Transverse colon (tissue), 4 donors: Measurements from ENCODE around the gene SULT4A1. TPM values are rescaled to one million over a fixed set of nuclear protein-coding genes. Genes with fewer than 3 reads are reported as not detected.

Experiments
- DNase-seq: peaks from one replicate; pipeline ENCODE4 v3.0.0-alpha.2; 2019
- H3K27ac ChIP-seq, 4 donors: fragments of 200-600 bp; sonication (generic); 2 replicates each; pipeline ENCODE4 v1.5.1; 2016 to 2018; ENCODE audit warnings: inconsistent platforms in 4 of 4
- H3K27me3 ChIP-seq: fragments of 200-600 bp; sonication (generic); 2 replicates; pipeline ENCODE4 v1.5.1; 2017; ENCODE audit warnings: inconsistent platforms
- H3K36me3 ChIP-seq, 4 donors: fragments of 200-600 bp; sonication (generic); 2 replicates each; pipeline ENCODE4 v1.5.1; 2017 to 2019; ENCODE audit warnings: inconsistent platforms in 4 of 4
- H3K4me1 ChIP-seq, 4 donors: fragments of 200-600 bp; sonication (generic); 2 replicates each; pipeline ENCODE4 v1.5.1; 2017 to 2020; ENCODE audit warnings: inconsistent platforms in 4 of 4
- H3K4me3 ChIP-seq, 4 donors: fragments of 200-600 bp; sonication (generic); 1 replicate in 1 of 4; 2 replicates in 3 of 4; pipeline versions ENCODE4 v1.5.1 to v1.6.1; 2017 to 2019; ENCODE audit warnings: inconsistent platforms in 4 of 4
- H3K9me3 ChIP-seq, 2 donors: fragments of 200-600 bp; sonication (generic); 2 replicates each; pipeline ENCODE4 v1.5.1; 2017 to 2019; ENCODE audit warnings: inconsistent platforms in 2 of 2
- EP300 ChIP-seq: sonication (generic); formaldehyde crosslinking; IDR thresholded peaks from one replicate; pipeline ENCODE4 v1.6.1; 2017; ENCODE audit warnings: antibody characterized with exemption, low read depth
- POLR2A ChIP-seq: fragments of 450-650 bp; IDR thresholded peaks from one replicate; pipeline ENCODE4 v1.6.1; 2016; ENCODE audit warnings: antibody characterized with exemption, mild to moderate bottlenecking, moderate library complexity
- POLR2AphosphoS5 ChIP-seq, 3 donors: sonication (generic); formaldehyde crosslinking; IDR thresholded peaks; one replicate each; pipeline ENCODE4 v1.6.1; 2016; ENCODE audit warnings: antibody characterized with exemption in 3 of 3
- WGBS, 2 donors: methylation state at CpG; one replicate each; pipeline ENCODE4 v1.1.5; 2018; ENCODE audit warnings: low coverage in 1 of 2; 5-methylcytosine and 5-hydroxymethylcytosine counted together
- in situ Hi-C, 4 donors: fragments of 200-750 bp; cut with MboI; loops; one replicate each; pipeline versions ENCODE4 v1.15.0 to v1.15.1; 2017; ENCODE audit warnings: low sequenced_read_pairs in 3 of 4, low pct_ligation_motif_present in 1 of 4, low pct_unique_long_range_greater_than_20kb in 1 of 4
- intact Hi-C: fragments of 100-400 bp; cut with DNase I; formaldehyde crosslinking; loops from one replicate; pipeline ENCODE4 v1.15.1; 2023; ENCODE audit warnings: low total_unique reads
- total RNA-seq, 4 donors: library from RNA; depleted of rRNA; stranded (reverse); fragments of >200 nt; gene quantifications; one replicate each; pipeline ENCODE4 v1.1.0, GENCODE V29; 2016
- TF ChIP-seq, protein P1 (sequence below), 5 experiments: fragments of 200-600 bp in 3 of 5; fragments of 450-650 bp in 2 of 5; sonication (generic) in 3 of 5; IDR thresholded peaks; 1 replicate in 2 of 5; 2 replicates in 3 of 5; pipeline ENCODE4 v1.5.1; 2016 to 2017; ENCODE audit warnings: antibody characterized with exemption in 5 of 5, inconsistent platforms in 3 of 5, mild to moderate bottlenecking in 2 of 5, moderate library complexity in 1 of 5

The SULT4A1 gene
- total RNA-seq, 4 donors from 2014 or later: 0.32 to 0.68 TPM; not detected in 2

- no peaks in the 10 kb centered on the region for H3K9me3 ChIP-seq
- TF ChIP-seq EP300 (no peak), POLR2A (no peak), POLR2AphosphoS5 (IDR thresholded peaks at IDR 0.05) (no peak)
- TF ChIP-seq, protein P1, sequence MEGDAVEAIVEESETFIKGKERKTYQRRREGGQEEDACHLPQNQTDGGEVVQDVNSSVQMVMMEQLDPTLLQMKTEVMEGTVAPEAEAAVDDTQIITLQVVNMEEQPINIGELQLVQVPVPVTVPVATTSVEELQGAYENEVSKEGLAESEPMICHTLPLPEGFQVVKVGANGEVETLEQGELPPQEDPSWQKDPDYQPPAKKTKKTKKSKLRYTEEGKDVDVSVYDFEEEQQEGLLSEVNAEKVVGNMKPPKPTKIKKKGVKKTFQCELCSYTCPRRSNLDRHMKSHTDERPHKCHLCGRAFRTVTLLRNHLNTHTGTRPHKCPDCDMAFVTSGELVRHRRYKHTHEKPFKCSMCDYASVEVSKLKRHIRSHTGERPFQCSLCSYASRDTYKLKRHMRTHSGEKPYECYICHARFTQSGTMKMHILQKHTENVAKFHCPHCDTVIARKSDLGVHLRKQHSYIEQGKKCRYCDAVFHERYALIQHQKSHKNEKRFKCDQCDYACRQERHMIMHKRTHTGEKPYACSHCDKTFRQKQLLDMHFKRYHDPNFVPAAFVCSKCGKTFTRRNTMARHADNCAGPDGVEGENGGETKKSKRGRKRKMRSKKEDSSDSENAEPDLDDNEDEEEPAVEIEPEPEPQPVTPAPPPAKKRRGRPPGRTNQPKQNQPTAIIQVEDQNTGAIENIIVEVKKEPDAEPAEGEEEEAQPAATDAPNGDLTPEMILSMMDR (IDR thresholded peaks at IDR 0.05): no peak
- H3K4me1 ChIP-seq: no peaks in the 10 kb centered on the region
- H3K27ac ChIP-seq: no peak overlapping the region
- in situ Hi-C loops (loop anchor here in 1 of 4 donors (25.0 kb wide), 1 partner anchor 102 kb away; no protein-coding TSS in a partner anchor), intact Hi-C loops (no loop called here)
- H3K4me3 ChIP-seq: no peak overlapping the region
- WGBS, 2 donors: 76% methylated on average over 11 of the region's 12 CpGs; no CpG with 5 or more reads in 1 of the 2 donors
- no peaks in the 10 kb centered on the region for H3K27me3 ChIP-seq
- no peaks in the 10 kb centered on the region for H3K36me3 ChIP-seq
- DNase-seq: no peak
Measured at GRCh38 chr22:43835166-43835565, 27.1 kb downstream of the SULT4A1 start.

GRCh38 chr22:43833286-43834240 is 28.8 kb downstream of the SULT4A1 start:
- 71% methylated on average over 35 of the region's 36 CpGs; no CpG with 5 or more reads in 1 of the 2 donors for WGBS, 2 donors
- TF ChIP-seq, protein P1 (IDR thresholded peaks at IDR 0.05): no peak
- TF ChIP-seq EP300: no peak
- no peak for TF ChIP-seq POLR2A
- TF ChIP-seq POLR2AphosphoS5 (IDR thresholded peaks at IDR 0.05): no peak
- H3K27me3 ChIP-seq: no peaks in the 10 kb centered on the region
- no peak overlapping the region for H3K4me3 ChIP-seq
- intact Hi-C loops: no loop called here
- no peak for DNase-seq
- in situ Hi-C loops: loop anchor here in 1 of 4 donors (25.0 kb wide), 1 partner anchor 104 kb away; no protein-coding TSS in a partner anchor
- no peaks in the 10 kb centered on the region for H3K4me1 ChIP-seq
- no peaks in the 10 kb centered on the region for H3K36me3 ChIP-seq
- H3K27ac ChIP-seq: no peak overlapping the region
- H3K9me3 ChIP-seq: no peaks in the 10 kb centered on the region

- H3K4me3 ChIP-seq: no peak overlapping the region
- in situ Hi-C loops: loop anchor here in 1 of 4 donors (25.0 kb wide), 1 partner anchor 105 kb away; no protein-coding TSS in a partner anchor
- H3K4me1 ChIP-seq: no peaks in the 10 kb centered on the region
- TF ChIP-seq POLR2A: no peak
- no peak for TF ChIP-seq POLR2AphosphoS5 (IDR thresholded peaks at IDR 0.05)
- TF ChIP-seq, protein P1 (IDR thresholded peaks at IDR 0.05): no peak
- no peak for TF ChIP-seq EP300
- H3K27ac ChIP-seq: no peak overlapping the region
- H3K36me3 ChIP-seq: no peaks in the 10 kb centered on the region
- H3K27me3 ChIP-seq: no peaks in the 10 kb centered on the region
- intact Hi-C loops: no loop called here
- 80 to 84% methylated on average over 1 to 18 of the region's 18 CpGs for WGBS, 2 donors
- DNase-seq: no peak
- no peaks in the 10 kb centered on the region for H3K9me3 ChIP-seq
Measured at GRCh38 chr22:43832393-43833265, 29.7 kb downstream of the SULT4A1 start.
